H1 (cell line): ENCODE data around the gene MIEN1.

Experiments
- CTCF ChIP-seq, 3 experiments: IDR thresholded peaks; 1 replicate in 2 of 3; 2 replicates in 1 of 3; pipeline versions ENCODE4 v1.5.1 to v1.6.1; 2011; ENCODE audit warnings: low read length in 3 of 3, mild to moderate bottlenecking in 3 of 3, inconsistent platforms in 2 of 3, low read depth in 1 of 3, moderate library complexity in 1 of 3; ENCODE audit not compliant: insufficient read depth in 1 of 3; ENCODE audit errors: control extremely low read depth in 1 of 3
- RAD21 ChIP-seq, 2 experiments: IDR thresholded peaks in 1 of 2; conservative IDR thresholded peaks in 1 of 2; 2 replicates each; pipeline ENCODE4 v1.6.1; 2011; ENCODE audit warnings: low read depth in 2 of 2, low read length in 2 of 2, improper control_type of control experiment in 1 of 2, inconsistent platforms in 1 of 2, mild to moderate bottlenecking in 1 of 2, moderate library complexity in 1 of 2
- RFX5 ChIP-seq: IDR thresholded peaks from 2 replicates; pipeline ENCODE4 v1.6.1; 2011; ENCODE audit warnings: low read depth, low read length, improper control_type of control experiment, borderline replicate concordance
- TAF1 ChIP-seq: IDR thresholded peaks from 2 replicates; pipeline ENCODE4 v1.6.1; 2011; ENCODE audit warnings: mild to moderate bottlenecking, low read depth, low read length
- YY1 ChIP-seq: IDR thresholded peaks from 2 replicates; pipeline ENCODE4 v1.6.1; 2011; ENCODE audit warnings: low read depth, mild to moderate bottlenecking, low read length
- ZNF274 ChIP-seq: IDR thresholded peaks from 2 replicates; pipeline ENCODE4 v1.7.0; 2012; ENCODE audit warnings: low read length, borderline replicate concordance; ENCODE audit errors: extremely low read depth

DNA sequence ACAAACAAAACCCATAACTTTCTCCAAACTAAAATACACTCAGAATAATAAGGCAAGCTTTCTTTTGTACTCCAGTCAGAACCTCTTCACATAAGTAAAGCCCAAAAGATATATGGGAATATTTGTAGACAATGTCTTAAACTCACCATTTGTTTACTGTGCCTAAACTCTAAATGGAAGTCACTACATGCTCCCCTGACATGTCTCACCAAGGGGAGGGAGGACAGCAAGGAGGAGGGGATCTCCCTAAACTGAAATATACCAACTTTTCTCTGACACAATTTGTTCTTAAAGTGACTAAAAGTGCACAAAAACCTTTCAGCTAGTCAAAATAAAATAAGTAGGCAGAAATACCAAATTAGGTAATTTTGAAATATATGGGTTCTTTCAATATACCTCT is 45.9 kb upstream of the MIEN1 start:
- no peak for TF ChIP-seq RFX5
- no peak for TF ChIP-seq CTCF (IDR thresholded peaks at IDR 0.05; ENCODE audit: control extremely low read depth in 1 of 3, insufficient read depth in 1 of 3, low read depth in 1 of 3, low read length in 3 of 3)
- no peak for TF ChIP-seq ZNF274
- no peak for TF ChIP-seq TAF1
- no peak for TF ChIP-seq RAD21 (IDR thresholded peaks at IDR 0.05 in 1 of 2, conservative IDR thresholded peaks at IDR 0.05 in 1 of 2; ENCODE audit: low read depth in 2 of 2, low read length in 2 of 2)
- no peak for TF ChIP-seq YY1
